ENCODE measurements around the gene ANGPTL8. TPM values are rescaled to one million over a fixed set of nuclear protein-coding genes. Genes with fewer than 3 reads are reported as not detected.

Gene ANGPTL8
- total RNA-seq, 3 donors from 2014 or later, result 0.44 to 17.9 TPM; not detected in 1

- Histone ChIP-seq H3K27ac (peak overlapping the region in 1 of 2 donors; percentile 3), H3K4me1 (no peaks in the 10 kb centered on the region), H3K9me3 (no peaks in the 10 kb centered on the region), H3K36me3 (no peaks in the 10 kb centered on the region), H3K27me3 (no peaks in the 10 kb centered on the region), H3K4me3 (no peak overlapping the region)
- no peak for TF ChIP-seq POLR2AphosphoS5 (IDR thresholded peaks at IDR 0.05)
- no peak for DNase-seq (ENCODE audit: low spot score in 2 of 2)
- intact Hi-C loops (cut with DNase I; ENCODE audit: low total_unique reads), result loop anchor here (1.0 kb wide), 1 partner anchor 73 kb away; no protein-coding TSS in a partner anchor
Observed at GRCh38 chr19:11208561-11209471, 30.6 kb upstream of the ANGPTL8 start.

GRCh38 chr19:11209839-11210655, 29.4 kb upstream of the ANGPTL8 start:
- TF ChIP-seq POLR2A (IDR thresholded peaks at IDR 0.05), result no peak
- TF ChIP-seq CTCF (IDR thresholded peaks at IDR 0.05), result no peak
- no peak for TF ChIP-seq POLR2AphosphoS5 (IDR thresholded peaks at IDR 0.05)
- H3K4me3 ChIP-seq, result no peak overlapping the region
- intact Hi-C loops (cut with DNase I; ENCODE audit: low total_unique reads), result no loop called here
- H3K36me3 ChIP-seq, result no peaks in the 10 kb centered on the region
- no peak for DNase-seq (ENCODE audit: low spot score in 2 of 2)
- no peaks in the 10 kb centered on the region for H3K27me3 ChIP-seq
- H3K27ac ChIP-seq, result peak overlapping the region in 1 of 2 donors; percentile 38
- H3K9me3 ChIP-seq, result no peaks in the 10 kb centered on the region
- H3K4me1 ChIP-seq, result no peaks in the 10 kb centered on the region

GRCh38 chr19:11210656-11210928, 28.8 kb upstream of the ANGPTL8 start:
- DNase-seq (ENCODE audit: low spot score in 2 of 2), result no peak
- H3K36me3 ChIP-seq, result no peaks in the 10 kb centered on the region
- no peaks in the 10 kb centered on the region for H3K4me1 ChIP-seq
- H3K27ac ChIP-seq, result peak overlapping the region in 1 of 2 donors; percentile 38
- TF ChIP-seq POLR2AphosphoS5 (IDR thresholded peaks at IDR 0.05), result no peak
- no peak for TF ChIP-seq CTCF (IDR thresholded peaks at IDR 0.05)
- no peak for TF ChIP-seq POLR2A (IDR thresholded peaks at IDR 0.05)
- H3K9me3 ChIP-seq, result no peaks in the 10 kb centered on the region
- no peak overlapping the region for H3K4me3 ChIP-seq
- intact Hi-C loops (cut with DNase I; ENCODE audit: low total_unique reads), result no loop called here
- H3K27me3 ChIP-seq, result no peaks in the 10 kb centered on the region

- Histone ChIP-seq H3K9me3 (no peaks in the 10 kb centered on the region), H3K27me3 (no peaks in the 10 kb centered on the region), H3K4me1 (no peaks in the 10 kb centered on the region), H3K4me3 (no peak overlapping the region), H3K27ac (no peak overlapping the region), H3K36me3 (no peaks in the 10 kb centered on the region)
- DNase-seq (ENCODE audit: low spot score in 2 of 2), result no peak
- TF ChIP-seq POLR2AphosphoS5 (IDR thresholded peaks at IDR 0.05) (no peak), CTCF (IDR thresholded peaks at IDR 0.05) (no peak), POLR2A (IDR thresholded peaks at IDR 0.05) (no peak)
- intact Hi-C loops (cut with DNase I; ENCODE audit: low total_unique reads), result loop anchor here (1.0 kb wide), 1 partner anchor 26 kb away; no protein-coding TSS in a partner anchor
Observed at GRCh38 chr19:11214387-11214786, 25.0 kb upstream of the ANGPTL8 start.

- TF ChIP-seq POLR2AphosphoS5 (IDR thresholded peaks at IDR 0.05) (no peak), POLR2A (IDR thresholded peaks at IDR 0.05) (no peak), CTCF (IDR thresholded peaks at IDR 0.05) (no peak)
- Histone ChIP-seq H3K36me3 (no peaks in the 10 kb centered on the region), H3K4me1 (no peaks in the 10 kb centered on the region), H3K27me3 (no peaks in the 10 kb centered on the region), H3K4me3 (no peak overlapping the region), H3K27ac (no peak overlapping the region), H3K9me3 (peaks cover 13 to 18% of the 10 kb centered on the region in 2 donors)
- DNase-seq (ENCODE audit: low spot score in 2 of 2), result no peak
- intact Hi-C loops (cut with DNase I; ENCODE audit: low total_unique reads), result no loop called here
Observed at GRCh38 chr19:11221082-11221598, 18.3 kb upstream of the ANGPTL8 start.
